OCI-LY1 (cell line): ENCODE data around the gene TMEM138.

ENCODE experiments used
- EZH2 ChIP-seq: fragments of 200-600 bp; sonication (generic), shearing (Covaris generic); IDR thresholded peaks from 2 replicates; pipeline ENCODE4 v1.8.0; 2017; ENCODE audit warnings: borderline replicate concordance, mixed run types, mild to moderate bottlenecking, antibody characterized with exemption, low read length, moderate library complexity, mixed read lengths
- TF ChIP-seq, protein P1 (sequence below): fragments of 200-600 bp; sonication (generic), shearing (Covaris generic); IDR thresholded peaks from 2 replicates; pipeline ENCODE4 v1.5.1; 2017; ENCODE audit warnings: mild to moderate bottlenecking, antibody characterized with exemption, low read length, moderate library complexity, mixed read lengths

DNA sequence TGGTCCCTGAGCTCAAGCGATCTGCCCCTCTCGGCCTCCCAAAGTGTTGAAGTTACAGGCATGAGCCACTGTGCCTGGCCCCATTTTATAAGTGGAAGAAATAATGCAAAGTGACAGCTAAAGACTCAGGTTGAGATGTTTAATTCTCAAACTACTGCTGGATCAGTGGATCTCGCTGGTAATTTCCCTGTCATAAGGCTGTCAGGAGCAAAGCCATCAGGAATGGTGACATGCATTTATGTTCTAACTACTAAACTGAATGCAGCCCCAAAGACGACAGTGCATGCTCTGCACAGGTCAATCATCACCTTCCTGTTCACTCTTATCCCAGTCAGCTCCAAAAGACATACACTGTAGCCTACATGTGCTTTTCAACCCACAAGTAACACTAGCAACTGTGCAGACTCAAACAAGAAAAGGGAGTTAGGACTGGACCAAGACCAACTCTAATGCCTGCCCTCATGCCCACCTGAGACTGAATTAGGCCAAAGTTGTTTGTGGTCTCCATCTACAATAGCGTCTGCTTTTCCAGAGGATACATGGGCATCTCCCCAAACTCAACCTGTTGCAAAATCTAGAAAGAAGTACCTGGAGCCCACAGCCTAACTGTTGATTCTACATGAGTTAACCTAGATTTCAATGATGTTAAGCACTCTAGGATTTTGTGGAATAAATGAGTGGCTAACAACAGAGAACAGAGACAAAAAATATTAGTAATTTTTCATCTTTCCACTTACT lies 45.0 kb downstream of the TMEM138 start:
- TF ChIP-seq, protein P1, sequence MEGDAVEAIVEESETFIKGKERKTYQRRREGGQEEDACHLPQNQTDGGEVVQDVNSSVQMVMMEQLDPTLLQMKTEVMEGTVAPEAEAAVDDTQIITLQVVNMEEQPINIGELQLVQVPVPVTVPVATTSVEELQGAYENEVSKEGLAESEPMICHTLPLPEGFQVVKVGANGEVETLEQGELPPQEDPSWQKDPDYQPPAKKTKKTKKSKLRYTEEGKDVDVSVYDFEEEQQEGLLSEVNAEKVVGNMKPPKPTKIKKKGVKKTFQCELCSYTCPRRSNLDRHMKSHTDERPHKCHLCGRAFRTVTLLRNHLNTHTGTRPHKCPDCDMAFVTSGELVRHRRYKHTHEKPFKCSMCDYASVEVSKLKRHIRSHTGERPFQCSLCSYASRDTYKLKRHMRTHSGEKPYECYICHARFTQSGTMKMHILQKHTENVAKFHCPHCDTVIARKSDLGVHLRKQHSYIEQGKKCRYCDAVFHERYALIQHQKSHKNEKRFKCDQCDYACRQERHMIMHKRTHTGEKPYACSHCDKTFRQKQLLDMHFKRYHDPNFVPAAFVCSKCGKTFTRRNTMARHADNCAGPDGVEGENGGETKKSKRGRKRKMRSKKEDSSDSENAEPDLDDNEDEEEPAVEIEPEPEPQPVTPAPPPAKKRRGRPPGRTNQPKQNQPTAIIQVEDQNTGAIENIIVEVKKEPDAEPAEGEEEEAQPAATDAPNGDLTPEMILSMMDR, result no peak
- TF ChIP-seq EZH2, result no peak
